Measurements from ENCODE around the gene EMID1. TPM values are rescaled to one million over a fixed set of nuclear protein-coding genes. Genes with fewer than 3 reads are reported as not detected.

The EMID1 gene
- total RNA-seq, 5 donors from 2014 or later (not counting 1 experiment from before 2014, with no cell fraction given), result 0.32 to 1.5 (median 0.76) TPM

DNA sequence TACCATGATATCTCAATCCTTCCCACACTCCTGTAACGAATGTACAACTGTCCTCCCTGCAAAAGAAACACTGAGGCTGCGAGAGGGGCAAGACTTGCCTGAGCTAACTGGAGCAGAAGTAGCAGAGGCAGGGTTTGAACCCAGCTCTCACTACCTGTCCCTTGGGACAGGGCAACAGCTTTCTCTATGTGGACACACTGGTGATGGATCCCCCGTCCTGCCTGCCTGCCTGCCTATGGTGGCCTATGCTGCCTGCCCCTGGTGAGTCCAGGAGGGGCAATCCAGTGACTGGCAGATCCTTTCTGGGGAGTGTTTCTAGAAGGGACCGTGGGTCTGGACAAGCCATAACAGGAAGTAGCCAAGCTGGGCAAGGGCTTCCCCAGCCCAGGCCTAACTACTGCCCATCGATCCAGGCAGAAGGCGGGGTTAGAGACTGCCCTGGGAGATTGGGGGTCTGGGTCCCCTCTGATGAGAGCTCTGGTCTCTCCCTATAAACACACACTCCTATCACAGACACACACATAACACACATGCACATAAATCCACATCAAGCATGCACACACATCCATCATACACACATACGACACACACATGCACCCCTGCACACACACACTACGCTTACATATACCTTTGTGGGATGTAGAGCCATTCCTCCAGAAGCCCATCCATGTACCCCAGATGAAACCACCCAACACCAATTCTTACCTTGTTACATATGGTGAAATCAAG is 1.1 kb upstream of the EMID1 start:
- ChIA-PET POLR2A (no interaction called here), CTCF (no interaction called here)
- H3K4me3 ChIP-seq (ENCODE audit: control insufficient read depth in 1 of 2, extremely low read depth in 1 of 2, low read length in 1 of 2), result no peak overlapping the region
- ATAC-seq (replicated peaks in 1 of 4) (no peak), DNase-seq (no peak)
- H3K27me3 ChIP-seq (replicated peaks in 1 of 2; ENCODE audit: control insufficient read depth in 2 of 2, extremely low read depth in 1 of 2, insufficient read depth in 2 of 2, low read length in 1 of 2), result peaks cover 0 to 82% of the 10 kb centered on the region in 2 experiments
- WGBS (ENCODE audit: insufficient coverage), result 84% methylated on average over 5 of the region's 8 CpGs
- no peak overlapping the region for H3K27ac Mint-ChIP-seq
- H3K9me3 Mint-ChIP-seq, result no peaks in the 10 kb centered on the region
- H3K9me3 ChIP-seq, result no peaks in the 10 kb centered on the region
- peak overlapping the region in 1 of 3 donors; percentile 22 for H3K4me3 Mint-ChIP-seq
- no peaks in the 10 kb centered on the region for H3K36me3 Mint-ChIP-seq
- no peaks in the 10 kb centered on the region for H3K36me3 ChIP-seq (ENCODE audit: control insufficient read depth in 2 of 2, extremely low read depth in 1 of 2, insufficient read depth in 1 of 2, low read length in 1 of 2)
- peaks cover 26 to 47% of the 10 kb centered on the region in 2 donors for H3K27me3 Mint-ChIP-seq
- H3K27ac ChIP-seq (ENCODE audit: low read length), result no peak overlapping the region
- peaks cover 5 to 31% of the 10 kb centered on the region in 2 experiments for H3K4me1 ChIP-seq (ENCODE audit: control insufficient read depth in 1 of 2, extremely low read depth in 1 of 2, insufficient read depth in 2 of 2, low read length in 2 of 2)
- peaks cover 18 to 28% (median 26%) of the 10 kb centered on the region in 3 donors for H3K4me1 Mint-ChIP-seq

DNA sequence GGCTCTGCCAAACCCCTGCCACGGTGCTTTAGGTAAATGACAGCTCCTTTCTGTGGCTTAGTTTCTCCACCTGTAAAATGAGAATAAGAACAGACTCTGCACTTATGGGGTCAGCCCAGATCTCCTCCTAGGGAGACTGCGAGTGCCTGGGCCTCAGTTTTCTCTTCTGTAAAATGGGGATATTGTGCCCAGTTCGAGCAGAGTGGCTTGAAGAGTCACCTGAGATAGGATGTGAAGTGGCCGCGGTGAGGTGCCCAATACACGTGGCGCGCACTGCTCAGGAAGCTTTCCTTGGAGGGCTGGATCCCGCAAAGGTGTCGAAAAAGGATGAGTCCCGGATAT is 473 bp upstream of the EMID1 start:
- H3K27me3 Mint-ChIP-seq, result peaks cover 22 to 41% of the 10 kb centered on the region in 2 donors
- WGBS (ENCODE audit: insufficient coverage), result 77% methylated on average over 9 of the region's 11 CpGs

DNA sequence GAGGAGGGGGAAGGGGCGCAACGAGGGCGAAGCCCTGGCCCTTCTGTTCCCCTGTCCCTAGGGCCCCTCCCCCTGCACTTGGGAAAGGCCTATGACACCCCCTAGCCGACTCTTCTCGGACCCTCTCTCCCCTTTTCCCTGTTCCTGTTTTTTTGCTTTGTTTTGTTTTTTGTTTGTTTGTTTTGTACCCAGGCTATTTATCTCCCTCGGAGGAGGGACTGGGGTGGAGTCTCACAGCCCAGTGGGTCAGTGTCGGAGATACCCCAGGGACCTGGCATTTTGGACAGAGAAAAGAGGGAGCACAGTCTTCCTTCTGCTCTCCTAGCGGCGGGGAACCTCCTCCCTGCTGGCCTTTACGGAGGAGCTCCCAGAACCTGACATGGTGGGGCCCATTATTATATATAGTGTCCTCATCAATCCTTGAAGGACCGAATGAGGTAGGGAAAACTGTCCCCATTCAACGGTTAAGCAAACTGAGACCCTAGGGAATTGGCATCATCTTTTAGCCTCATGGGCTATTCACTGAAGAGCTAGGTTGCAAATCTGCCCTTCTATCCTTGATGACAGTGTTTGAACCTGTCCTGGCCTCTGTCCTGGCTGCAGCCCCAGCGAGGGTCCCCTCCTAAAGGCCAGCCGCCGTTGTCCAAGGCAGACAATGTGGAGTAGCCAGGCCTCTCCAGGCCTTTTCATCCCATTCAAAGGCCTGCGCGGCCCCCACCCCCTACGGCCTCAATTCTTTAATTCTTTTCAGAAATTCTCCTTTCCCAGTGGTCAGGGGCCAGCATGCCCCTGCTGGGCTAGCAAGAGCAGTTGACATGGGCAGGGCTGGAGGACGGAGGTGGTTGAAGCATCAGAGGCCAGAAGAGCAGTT is 911 bp downstream of the EMID1 start:
- ATAC-seq (replicated peaks in 1 of 4), result no peak
- 70% methylated on average over 6 of the region's 19 CpGs for WGBS (ENCODE audit: insufficient coverage)
- no peaks in the 10 kb centered on the region for H3K36me3 Mint-ChIP-seq
- H3K27me3 Mint-ChIP-seq, result peaks cover 13 to 34% of the 10 kb centered on the region in 2 donors
- peaks cover 18 to 24% (median 22%) of the 10 kb centered on the region in 3 donors for H3K4me1 Mint-ChIP-seq
- ChIA-PET CTCF (no interaction called here), POLR2A (interaction anchor here in 1 of 2 donors (0.6 kb wide), 1 partner anchor 250 kb away, joined by 6 read pairs; no protein-coding TSS in a partner anchor)
- H3K4me1 ChIP-seq (ENCODE audit: control insufficient read depth in 1 of 2, extremely low read depth in 1 of 2, insufficient read depth in 2 of 2, low read length in 2 of 2), result peaks cover 5 to 29% of the 10 kb centered on the region in 2 experiments
- peaks cover 0 to 68% of the 10 kb centered on the region in 2 experiments for H3K27me3 ChIP-seq (replicated peaks in 1 of 2; ENCODE audit: control insufficient read depth in 2 of 2, extremely low read depth in 1 of 2, insufficient read depth in 2 of 2, low read length in 1 of 2)
- H3K36me3 ChIP-seq (ENCODE audit: control insufficient read depth in 2 of 2, extremely low read depth in 1 of 2, insufficient read depth in 1 of 2, low read length in 1 of 2), result no peaks in the 10 kb centered on the region
- H3K9me3 ChIP-seq, result no peaks in the 10 kb centered on the region
- H3K27ac ChIP-seq (ENCODE audit: low read length), result no peak overlapping the region
- H3K4me3 Mint-ChIP-seq, result peak overlapping the region; percentile 62 to 77 (median 69)
- H3K9me3 Mint-ChIP-seq, result no peaks in the 10 kb centered on the region
- DNase-seq, result no peak
- H3K4me3 ChIP-seq (ENCODE audit: control insufficient read depth in 1 of 2, extremely low read depth in 1 of 2, low read length in 1 of 2), result peak overlapping the region in 1 of 2 donors; percentile 15
- H3K27ac Mint-ChIP-seq, result peak overlapping the region in 1 of 2 donors; percentile 55

More for the DNA sequence above, 473 bp upstream of the EMID1 start:
- ChIA-PET POLR2A (no interaction called here), CTCF (interaction anchor here in 1 of 2 donors (0.6 kb wide), 1 partner anchor 36 kb away, joined by 3 read pairs; no protein-coding TSS in a partner anchor)
- DNase-seq, result no peak
- Histone ChIP-seq H3K27me3 (replicated peaks in 1 of 2; ENCODE audit: control insufficient read depth in 2 of 2, extremely low read depth in 1 of 2, insufficient read depth in 2 of 2, low read length in 1 of 2) (peaks cover 0 to 77% of the 10 kb centered on the region in 2 experiments), H3K4me3 (ENCODE audit: control insufficient read depth in 1 of 2, extremely low read depth in 1 of 2, low read length in 1 of 2) (peak overlapping the region; percentile 5 to 23), H3K27ac (ENCODE audit: low read length) (no peak overlapping the region), H3K9me3 (no peaks in the 10 kb centered on the region), H3K36me3 (ENCODE audit: control insufficient read depth in 2 of 2, extremely low read depth in 1 of 2, insufficient read depth in 1 of 2, low read length in 1 of 2) (no peaks in the 10 kb centered on the region), H3K4me1 (ENCODE audit: control insufficient read depth in 1 of 2, extremely low read depth in 1 of 2, insufficient read depth in 2 of 2, low read length in 2 of 2) (peaks cover 5 to 31% of the 10 kb centered on the region in 2 experiments)
- Mint-ChIP-seq H3K9me3 (no peaks in the 10 kb centered on the region), H3K4me3 (peak overlapping the region; percentile 22 to 53 (median 42)), H3K4me1 (peaks cover 18 to 28% (median 26%) of the 10 kb centered on the region in 3 donors), H3K36me3 (no peaks in the 10 kb centered on the region), H3K27ac (no peak overlapping the region)
- no peak for ATAC-seq (replicated peaks in 1 of 4)

DNA sequence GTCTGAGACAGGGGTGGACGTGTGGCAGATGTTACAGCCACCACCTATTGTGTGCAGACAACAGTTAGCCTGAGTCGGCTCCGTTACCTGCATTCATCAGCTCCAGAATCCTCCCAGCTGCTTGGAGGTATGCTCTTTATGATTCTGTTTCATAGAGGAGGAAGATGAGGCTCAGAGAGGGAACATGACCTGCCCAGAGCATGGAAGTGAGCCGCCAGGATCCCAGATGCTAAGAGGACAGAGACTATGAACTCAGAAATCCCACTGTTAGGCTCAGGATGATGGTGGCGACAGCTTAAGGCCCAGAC is 1.5 kb downstream of the EMID1 start:
- Histone ChIP-seq H3K27ac (ENCODE audit: low read length) (no peak overlapping the region), H3K4me1 (ENCODE audit: control insufficient read depth in 1 of 2, extremely low read depth in 1 of 2, insufficient read depth in 2 of 2, low read length in 2 of 2) (peaks cover 3 to 23% of the 10 kb centered on the region in 2 experiments), H3K4me3 (ENCODE audit: control insufficient read depth in 1 of 2, extremely low read depth in 1 of 2, low read length in 1 of 2) (no peak overlapping the region), H3K36me3 (ENCODE audit: control insufficient read depth in 2 of 2, extremely low read depth in 1 of 2, insufficient read depth in 1 of 2, low read length in 1 of 2) (no peaks in the 10 kb centered on the region), H3K27me3 (replicated peaks in 1 of 2; ENCODE audit: control insufficient read depth in 2 of 2, extremely low read depth in 1 of 2, insufficient read depth in 2 of 2, low read length in 1 of 2) (peaks cover 0 to 62% of the 10 kb centered on the region in 2 experiments), H3K9me3 (no peaks in the 10 kb centered on the region)
- no peak overlapping the region for H3K4me3 Mint-ChIP-seq
- no peaks in the 10 kb centered on the region for H3K36me3 Mint-ChIP-seq
- H3K9me3 Mint-ChIP-seq, result no peaks in the 10 kb centered on the region
- CTCF ChIA-PET, result no interaction called here
- peaks cover 13 to 18% (median 17%) of the 10 kb centered on the region in 3 donors for H3K4me1 Mint-ChIP-seq
- H3K27ac Mint-ChIP-seq, result no peak overlapping the region
- POLR2A ChIA-PET, result interaction anchor here in 1 of 2 donors (0.6 kb wide), 1 partner anchor 251 kb away, joined by 6 read pairs; no protein-coding TSS in a partner anchor
- 84% methylated on average over 2 of the region's 5 CpGs for WGBS (ENCODE audit: insufficient coverage)
- H3K27me3 Mint-ChIP-seq, result peaks cover 13 to 32% of the 10 kb centered on the region in 2 donors
- DNase-seq (no peak), ATAC-seq (replicated peaks in 1 of 4) (no peak)

DNA sequence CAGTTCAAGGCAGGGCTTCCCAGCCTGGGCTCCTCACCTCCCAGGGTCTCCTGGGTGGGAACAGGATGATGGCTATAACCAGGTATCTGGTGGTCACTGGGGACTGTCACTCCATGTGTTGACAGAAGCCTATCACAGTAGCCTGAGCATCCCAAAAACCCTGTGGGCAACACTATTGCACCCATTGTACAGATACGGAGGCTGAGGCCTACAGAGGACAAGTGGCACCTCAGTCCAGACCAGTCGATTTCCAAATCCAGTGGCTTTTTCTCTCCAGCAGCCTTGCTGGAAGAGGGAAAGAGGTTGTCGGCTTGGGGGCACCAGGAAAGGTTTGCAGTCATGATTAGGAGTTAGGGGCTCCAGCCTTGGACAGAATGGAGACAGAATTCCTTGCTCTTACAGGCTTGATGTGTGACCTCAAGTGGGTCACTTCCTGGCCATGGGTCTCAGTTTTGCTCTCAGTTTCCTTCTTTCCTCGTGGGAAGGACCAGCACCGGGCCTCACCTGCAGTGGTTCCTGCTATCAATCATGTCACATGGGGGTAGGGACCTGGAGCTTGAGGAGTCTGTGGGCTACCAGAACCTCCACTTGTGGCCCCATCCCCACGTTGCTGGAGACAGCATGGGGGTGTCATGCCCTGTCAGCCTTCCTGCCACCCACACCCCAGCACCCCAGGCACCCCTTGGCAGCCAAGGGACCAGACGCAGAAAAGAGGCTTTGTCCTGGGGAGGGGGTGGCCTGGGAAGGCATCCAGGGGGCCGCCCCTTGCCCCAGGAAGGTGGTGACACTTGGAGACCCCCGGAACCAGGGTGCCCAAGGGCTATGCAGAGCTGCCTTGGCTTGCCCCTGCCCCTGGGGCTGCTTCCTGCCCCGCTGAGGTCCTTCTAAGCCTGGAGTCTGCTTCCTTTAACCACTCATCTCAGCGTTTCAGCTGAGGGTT is 2.1 kb downstream of the EMID1 start:
- Mint-ChIP-seq H3K36me3 (no peaks in the 10 kb centered on the region), H3K9me3 (no peaks in the 10 kb centered on the region), H3K27ac (no peak overlapping the region), H3K27me3 (peaks cover 13 to 29% of the 10 kb centered on the region in 2 donors), H3K4me1 (peaks cover 7 to 12% (median 11%) of the 10 kb centered on the region in 3 donors), H3K4me3 (no peak overlapping the region)
- no peak for DNase-seq
- 67% methylated on average over 5 of the region's 11 CpGs for WGBS (ENCODE audit: insufficient coverage)
- Histone ChIP-seq H3K4me3 (ENCODE audit: control insufficient read depth in 1 of 2, extremely low read depth in 1 of 2, low read length in 1 of 2) (no peak overlapping the region), H3K4me1 (ENCODE audit: control insufficient read depth in 1 of 2, extremely low read depth in 1 of 2, insufficient read depth in 2 of 2, low read length in 2 of 2) (peaks cover 0 to 17% of the 10 kb centered on the region in 2 experiments), H3K9me3 (no peaks in the 10 kb centered on the region), H3K27ac (ENCODE audit: low read length) (no peak overlapping the region), H3K27me3 (replicated peaks in 1 of 2; ENCODE audit: control insufficient read depth in 2 of 2, extremely low read depth in 1 of 2, insufficient read depth in 2 of 2, low read length in 1 of 2) (peaks cover 0 to 56% of the 10 kb centered on the region in 2 experiments), H3K36me3 (ENCODE audit: control insufficient read depth in 2 of 2, extremely low read depth in 1 of 2, insufficient read depth in 1 of 2, low read length in 1 of 2) (no peaks in the 10 kb centered on the region)
- ATAC-seq (replicated peaks in 1 of 4), result no peak
- CTCF ChIA-PET, result no interaction called here
- POLR2A ChIA-PET, result no interaction called here

DNA sequence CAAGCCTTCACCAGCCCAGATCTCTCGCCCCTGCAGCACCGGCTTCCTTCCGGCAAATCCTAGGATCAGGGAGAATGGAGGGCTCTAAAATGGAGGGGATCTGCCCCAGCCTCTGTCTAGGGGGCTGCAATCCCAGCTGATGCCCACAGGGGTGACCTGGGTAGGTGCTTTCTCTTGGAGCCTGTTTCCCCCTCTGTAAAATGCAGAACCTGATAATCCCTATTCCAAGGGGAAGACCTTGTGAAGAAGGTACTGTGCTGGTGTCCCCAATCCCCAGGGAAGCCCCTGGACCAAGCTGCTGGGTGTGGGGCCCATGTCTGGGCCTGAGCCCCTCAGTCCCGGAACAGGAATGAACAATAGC is 2.8 kb downstream of the EMID1 start:
- Histone ChIP-seq H3K27me3 (replicated peaks in 1 of 2; ENCODE audit: control insufficient read depth in 2 of 2, extremely low read depth in 1 of 2, insufficient read depth in 2 of 2, low read length in 1 of 2) (peaks cover 0 to 53% of the 10 kb centered on the region in 2 experiments), H3K4me1 (ENCODE audit: control insufficient read depth in 1 of 2, extremely low read depth in 1 of 2, insufficient read depth in 2 of 2, low read length in 2 of 2) (peaks cover 0 to 13% of the 10 kb centered on the region in 2 experiments), H3K4me3 (ENCODE audit: control insufficient read depth in 1 of 2, extremely low read depth in 1 of 2, low read length in 1 of 2) (no peak overlapping the region), H3K9me3 (no peaks in the 10 kb centered on the region), H3K27ac (ENCODE audit: low read length) (no peak overlapping the region), H3K36me3 (ENCODE audit: control insufficient read depth in 2 of 2, extremely low read depth in 1 of 2, insufficient read depth in 1 of 2, low read length in 1 of 2) (no peaks in the 10 kb centered on the region)
- Mint-ChIP-seq H3K9me3 (no peaks in the 10 kb centered on the region), H3K27me3 (peaks cover 13 to 28% of the 10 kb centered on the region in 2 donors), H3K27ac (no peak overlapping the region), H3K4me3 (no peak overlapping the region), H3K4me1 (peaks cover 5 to 9% (median 9%) of the 10 kb centered on the region in 3 donors), H3K36me3 (no peaks in the 10 kb centered on the region)
- ATAC-seq (replicated peaks in 1 of 4), result no peak
- no peak for DNase-seq
- 80% methylated on average over 1 of the region's 4 CpGs for WGBS (ENCODE audit: insufficient coverage)
- ChIA-PET POLR2A (no interaction called here), CTCF (no interaction called here)
